HS-27A (cell line): ENCODE results near the gene CHIA.

Experiments
- DNase-seq: peaks from one replicate; pipeline ENCODE4 v3.0.0-alpha.2; 2012; ENCODE audit warnings: low read depth, missing footprints

The CHIA gene

DNA sequence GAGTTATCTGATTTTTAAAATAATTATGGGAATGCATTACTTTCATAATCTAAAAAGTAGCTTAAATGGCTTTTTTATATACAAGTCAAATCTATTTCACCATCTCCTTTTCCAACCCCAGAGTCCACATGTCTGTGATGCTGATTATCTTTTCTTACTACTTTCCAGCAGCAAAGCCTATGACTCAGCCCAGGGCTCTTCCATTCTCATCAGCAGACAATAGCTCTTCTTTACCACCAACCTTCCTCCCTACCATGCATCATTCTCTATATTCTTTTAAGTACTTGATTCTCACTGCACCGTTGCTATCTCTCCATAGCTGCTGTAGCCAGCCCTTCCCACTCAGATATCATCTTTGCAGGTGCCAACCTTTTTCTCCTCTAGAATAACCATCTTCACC is 75.6 kb downstream of the CHIA start:
- DNase-seq, result no peak

DNA sequence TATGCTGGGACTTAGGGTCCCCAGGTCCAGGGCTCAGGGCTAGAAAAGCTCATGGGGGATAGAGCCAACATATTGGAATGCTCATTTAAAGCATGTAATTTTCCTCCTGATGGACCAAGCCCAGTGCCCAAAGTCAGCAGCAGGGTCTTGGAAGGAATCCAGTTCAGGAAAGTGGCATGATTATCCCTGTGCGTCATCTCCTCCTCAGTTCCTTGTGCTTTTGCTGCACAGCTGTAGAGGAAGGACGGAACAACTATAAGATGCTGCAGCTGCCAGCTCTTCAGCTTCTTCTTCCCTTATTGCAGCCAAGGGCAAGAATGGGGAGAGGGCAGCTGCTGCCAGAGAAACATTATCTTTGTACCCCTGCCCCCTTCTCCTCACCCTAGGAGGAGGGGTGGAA is 78.5 kb downstream of the CHIA start:
- peak; percentile 31 for DNase-seq

DNA sequence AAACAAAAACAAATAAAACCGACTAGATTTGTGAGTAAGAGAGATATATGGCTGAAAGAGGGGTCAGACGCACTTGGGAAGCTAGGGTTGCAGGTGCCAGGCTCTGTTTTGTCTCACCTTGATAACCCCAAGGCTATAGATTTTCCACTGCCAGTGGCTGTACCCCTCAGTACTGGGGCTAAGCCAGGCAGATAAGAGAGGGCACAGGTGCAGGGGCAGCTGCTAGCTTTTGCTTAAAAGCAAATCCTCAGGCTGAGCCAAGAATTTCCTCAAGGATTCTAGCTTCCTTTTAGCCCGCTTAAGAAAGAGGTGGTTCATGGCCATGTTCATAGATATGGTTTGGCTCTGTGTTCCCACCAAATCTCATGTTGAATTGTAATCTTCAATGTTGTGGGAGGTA is 79.0 kb downstream of the CHIA start:
- no peak for DNase-seq
